Iris pigment epithelial cell (primary cell): ENCODE results near the gene PCCA.
A peak's percentile ranks its signal among the peaks of the same experiment; 100 is the strongest.
"Not testable (repeated sequence)": the region's sequence is repeated elsewhere in the genome, so short reads cannot be mapped to it uniquely, and the experiment has no call there.

ENCODE experiments used
- DNase-seq: peaks from one replicate; pipeline ENCODE4 v3.0.0-alpha.2; 2011; ENCODE audit warnings: low read depth

The PCCA gene

DNA sequence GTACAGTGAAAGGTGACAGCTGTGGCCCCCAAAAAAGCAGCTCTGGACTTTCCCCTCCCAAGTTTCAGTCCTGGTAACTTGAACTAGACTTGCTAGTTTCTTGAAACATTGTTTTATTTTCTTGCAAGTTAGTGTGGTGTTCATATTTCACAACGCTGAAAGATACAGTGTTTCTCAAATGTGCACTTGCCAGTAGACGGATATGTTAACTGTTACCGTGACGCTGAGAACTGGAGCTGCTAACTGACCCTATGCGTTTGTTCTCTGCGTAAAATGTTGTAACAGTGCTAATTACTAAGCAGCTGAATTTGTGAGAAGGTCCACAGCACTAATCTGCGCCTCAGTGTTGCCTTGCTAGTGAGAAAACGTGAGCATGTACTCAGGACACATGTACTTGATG lies 420.1 kb downstream of the PCCA start:
- DNase-seq, result no peak

DNA sequence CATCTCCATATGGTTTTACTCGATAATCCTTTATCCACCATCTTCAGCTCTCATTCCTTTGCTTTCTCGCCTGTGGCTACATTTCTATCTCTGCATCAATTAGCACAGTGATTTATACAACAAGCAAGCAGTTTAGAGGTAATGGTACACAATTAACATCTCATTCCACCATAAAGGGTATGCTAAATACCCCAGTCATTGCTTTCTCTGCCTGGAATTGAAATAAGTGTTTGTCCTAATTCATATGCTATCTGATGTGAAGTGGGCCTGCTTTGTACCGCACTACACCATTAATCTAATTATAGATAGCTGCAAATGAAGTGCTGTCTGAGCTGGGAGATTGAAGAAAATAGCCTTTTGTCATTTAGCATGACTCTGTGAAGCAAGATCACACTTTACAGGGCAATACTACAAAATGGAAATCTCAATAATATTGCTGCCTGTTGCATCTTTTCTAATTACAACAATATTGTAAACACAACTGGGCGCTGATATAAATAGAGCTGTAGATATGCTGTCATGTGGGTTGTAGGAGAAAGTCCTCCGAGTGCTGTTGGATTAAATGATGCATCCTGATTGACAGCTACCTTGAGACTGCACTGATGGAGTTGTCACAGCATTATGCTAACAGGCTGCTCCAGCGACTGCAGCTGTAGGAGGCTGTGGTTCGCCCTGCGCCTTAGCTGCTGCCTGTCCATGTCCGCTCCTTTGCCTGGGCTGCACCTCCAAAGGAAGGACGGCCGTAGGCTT lies 421.5 kb downstream of the PCCA start:
- no peak for DNase-seq

DNA sequence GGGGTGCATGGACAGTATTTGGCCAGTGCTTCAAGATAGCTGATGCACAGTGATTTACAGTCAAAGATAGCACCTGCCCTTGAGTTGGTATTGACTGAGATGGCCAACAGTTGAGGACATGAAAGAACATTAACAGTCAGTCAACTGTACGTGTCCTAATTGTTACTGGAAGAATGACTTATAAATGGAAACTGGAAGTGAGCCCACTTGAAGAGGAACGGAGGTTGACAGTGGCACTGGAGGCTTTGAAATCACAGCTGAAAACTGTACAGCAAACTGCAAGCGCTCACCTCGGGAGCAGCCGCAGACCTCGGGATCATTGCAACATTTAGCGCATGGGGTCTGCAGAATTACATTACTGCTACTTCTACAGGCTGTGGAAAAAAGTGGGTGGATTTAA lies 422.6 kb downstream of the PCCA start:
- DNase-seq, result no peak

DNA sequence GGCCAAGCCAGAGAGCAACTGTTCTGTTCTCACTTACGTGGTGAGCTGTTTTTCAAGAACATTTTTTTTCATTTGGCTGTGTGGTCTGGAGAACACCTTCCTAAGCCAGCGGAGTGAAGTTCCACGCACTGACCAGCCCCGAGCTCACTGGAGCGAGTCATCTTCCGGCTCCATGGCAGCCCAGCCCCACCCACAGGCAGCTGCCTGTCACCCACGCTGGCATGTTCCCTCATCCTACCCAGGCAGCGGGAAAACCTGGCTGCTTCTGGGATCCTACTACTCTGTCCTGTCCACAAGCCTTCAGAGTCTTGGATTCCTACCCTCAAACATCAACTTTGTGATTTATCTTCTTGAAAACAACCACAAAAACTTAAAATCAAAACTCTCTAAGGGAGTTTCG lies 423.5 kb downstream of the PCCA start:
- DNase-seq, result peak; percentile 68

DNA sequence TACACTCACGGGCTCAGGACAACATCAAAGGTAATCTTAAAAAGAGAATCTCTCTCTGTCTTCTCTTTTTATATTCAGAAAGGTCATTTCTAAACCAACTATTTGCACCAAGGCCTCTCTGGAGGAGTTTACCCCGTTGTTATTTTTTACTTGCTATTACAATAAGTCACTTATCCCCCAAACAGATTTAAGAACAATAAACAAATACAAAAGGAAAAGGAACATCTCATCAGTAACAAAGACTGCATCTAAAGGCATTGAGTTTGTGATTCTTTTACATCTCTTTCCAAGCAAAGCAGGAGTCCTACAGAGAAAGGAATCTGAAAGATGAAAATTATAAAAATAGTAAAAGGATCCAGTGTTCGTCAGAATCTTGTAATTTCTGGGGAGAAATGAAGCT lies 424.3 kb downstream of the PCCA start:
- no peak for DNase-seq

DNA sequence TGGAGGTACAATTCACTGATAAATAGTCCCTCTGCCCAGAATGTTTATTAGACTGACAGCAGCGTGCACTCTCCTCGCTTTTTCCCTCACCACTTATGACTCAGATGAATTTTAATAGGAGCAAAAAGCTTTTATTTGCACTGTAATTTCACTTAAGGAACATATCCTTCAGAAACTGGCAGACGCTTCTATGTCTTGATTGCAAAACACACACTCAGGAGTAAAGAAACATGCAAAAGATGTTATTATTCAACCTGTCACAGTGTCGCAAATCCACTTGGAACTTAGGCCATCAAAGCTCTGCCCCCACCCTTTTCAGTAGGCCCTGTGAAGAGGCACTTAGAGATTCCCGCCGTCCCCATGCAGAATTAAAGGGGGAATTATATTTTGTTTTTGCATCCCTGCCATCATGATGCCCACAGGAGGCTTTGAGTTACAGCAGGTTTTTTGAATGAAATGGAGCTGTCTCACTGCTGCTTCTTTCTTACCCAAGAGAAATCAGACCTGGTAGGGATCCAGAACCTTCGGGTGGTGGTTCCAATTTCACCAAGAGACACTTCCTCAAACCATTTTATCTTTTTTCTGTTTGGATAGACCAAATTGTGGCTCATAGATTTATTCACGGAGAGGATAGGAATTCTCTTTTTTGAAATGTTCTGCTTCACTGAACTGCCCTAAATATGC lies 425.2 kb downstream of the PCCA start:
- peak; percentile 48 for DNase-seq

DNA sequence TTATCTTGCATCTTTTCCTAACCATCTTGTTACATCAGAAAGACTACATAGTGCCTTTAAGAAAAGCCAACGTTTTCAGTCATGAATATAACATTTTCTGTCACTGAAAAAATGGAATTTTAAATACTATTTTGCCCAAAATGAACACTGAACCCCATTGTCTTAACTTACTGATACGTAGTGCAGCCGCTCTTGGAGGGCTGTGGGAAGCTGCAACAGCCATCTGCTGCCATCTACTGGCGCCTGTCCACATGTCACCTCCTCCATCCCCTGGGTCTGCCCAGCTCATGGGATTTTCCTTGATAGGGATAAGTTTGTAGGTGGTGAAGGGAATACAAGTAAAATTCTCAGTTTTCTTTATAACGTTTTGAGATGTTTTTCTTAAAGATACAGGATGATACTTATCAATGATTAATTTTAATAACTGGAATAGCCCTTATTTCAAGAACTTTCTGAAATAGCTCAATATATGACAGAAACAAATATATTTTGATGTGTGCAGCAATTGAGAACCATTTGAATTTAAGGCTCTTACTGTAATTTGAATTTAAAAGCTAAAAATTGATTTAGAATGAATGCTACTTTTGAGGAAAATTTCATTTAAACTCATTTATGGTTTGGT lies 426.0 kb downstream of the PCCA start:
- DNase-seq, result peak; percentile 73

DNA sequence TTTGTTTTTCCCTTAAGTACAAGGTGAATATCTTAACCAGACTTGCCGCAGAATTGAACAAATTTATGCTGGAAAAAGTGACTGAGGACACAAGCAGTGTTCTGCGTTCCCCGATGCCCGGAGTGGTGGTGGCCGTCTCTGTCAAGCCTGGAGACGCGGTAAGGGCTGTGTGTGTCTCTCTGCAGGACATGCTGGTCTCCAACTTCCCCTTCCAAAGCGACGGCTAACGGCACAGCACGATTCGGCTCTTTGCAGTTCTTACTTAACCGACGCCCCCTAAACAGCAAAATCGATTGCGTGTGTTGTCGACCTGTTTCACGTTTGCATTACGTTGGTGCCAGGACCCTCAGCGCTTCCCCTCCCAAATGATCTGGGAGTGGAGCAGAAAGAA lies 426.5 kb downstream of the PCCA start:
- DNase-seq, result no peak

DNA sequence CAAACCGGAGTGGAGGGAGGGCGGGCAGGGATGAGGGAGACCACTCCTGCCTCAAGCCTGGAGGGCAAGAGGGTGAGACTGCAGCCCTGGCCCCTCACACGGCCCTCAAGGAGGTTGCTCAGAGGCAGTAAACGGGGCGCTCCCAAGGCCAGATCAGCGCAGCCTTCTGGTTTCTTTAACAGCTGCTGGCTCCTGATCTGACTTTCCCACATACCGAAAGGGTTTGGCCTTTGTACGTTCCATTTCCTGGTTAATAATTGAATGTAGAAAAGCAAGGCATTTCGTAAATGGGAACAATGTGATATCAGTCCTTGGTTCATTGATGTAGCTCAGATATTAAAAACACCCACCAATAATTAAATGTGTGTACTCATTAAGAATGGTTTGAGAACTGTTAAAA lies 428.2 kb downstream of the PCCA start:
- no peak for DNase-seq

DNA sequence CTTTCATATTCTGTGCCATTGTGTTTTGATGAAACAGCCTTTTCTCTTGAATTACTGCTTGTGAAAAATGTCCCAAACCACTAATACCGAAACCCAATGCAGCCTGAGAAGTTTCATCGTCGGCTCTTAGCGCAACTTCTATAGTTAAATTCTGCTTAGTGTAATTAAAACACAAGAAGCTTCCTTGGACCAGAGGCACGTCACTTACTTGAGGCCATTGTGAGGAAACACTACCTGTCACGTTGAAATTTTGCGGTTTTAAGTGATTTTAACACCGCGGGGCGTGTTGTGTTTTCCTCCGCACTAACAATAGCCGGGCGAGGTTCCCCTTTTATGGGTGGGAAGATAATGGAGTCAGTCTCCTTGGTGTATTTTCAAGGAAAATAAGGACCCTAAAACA lies 428.8 kb downstream of the PCCA start:
- no peak for DNase-seq

DNA sequence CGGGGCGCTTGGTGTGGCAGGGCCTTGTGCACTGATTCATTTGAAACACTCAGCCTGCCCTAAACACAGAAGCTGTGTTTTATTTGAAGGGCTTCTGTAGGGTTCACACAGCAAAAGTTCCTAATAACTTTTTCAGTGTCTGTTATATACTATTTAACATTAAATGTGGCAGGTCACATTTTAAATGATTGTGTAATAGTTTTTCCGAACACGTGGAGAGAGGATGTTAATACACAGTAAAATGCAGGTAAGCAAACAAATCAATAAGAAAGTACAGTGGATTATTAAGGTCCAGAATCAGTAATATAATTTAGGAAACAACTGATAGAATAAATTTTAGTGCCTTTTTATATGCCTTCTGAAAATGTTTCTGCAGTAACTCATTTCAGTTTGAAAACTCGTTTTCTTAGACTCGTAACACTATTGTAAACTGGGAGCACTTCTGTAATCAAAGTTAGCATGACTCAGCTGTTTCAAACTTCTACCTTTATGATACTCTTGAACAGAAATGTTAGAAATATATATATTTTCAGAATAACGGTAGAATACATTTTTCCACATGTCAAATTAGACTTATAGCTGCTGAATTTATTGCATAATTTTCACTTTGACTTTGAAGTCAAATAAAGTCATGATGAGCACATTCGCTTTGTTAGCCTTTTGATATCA lies 429.6 kb downstream of the PCCA start:
- DNase-seq, result no peak

DNA sequence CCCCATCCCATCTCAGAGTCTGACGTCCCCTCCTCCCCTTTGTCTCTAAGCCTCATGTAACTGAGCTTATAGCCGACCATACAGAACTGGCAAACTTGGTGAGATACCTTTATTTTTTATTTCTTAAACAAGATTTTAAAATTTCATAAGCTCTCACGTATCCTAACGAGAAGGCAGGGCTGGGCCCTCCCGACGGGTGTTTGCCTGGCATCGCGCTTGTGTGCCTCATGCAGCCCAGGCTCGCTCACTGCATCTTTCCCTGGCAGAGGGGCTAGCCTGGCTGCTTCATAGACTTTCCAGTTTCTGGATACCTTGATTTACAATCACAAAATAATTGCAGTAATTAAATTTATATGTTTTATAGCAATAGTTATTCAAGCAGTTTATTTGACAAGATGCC lies 430.7 kb downstream of the PCCA start:
- DNase-seq, result no peak

DNA sequence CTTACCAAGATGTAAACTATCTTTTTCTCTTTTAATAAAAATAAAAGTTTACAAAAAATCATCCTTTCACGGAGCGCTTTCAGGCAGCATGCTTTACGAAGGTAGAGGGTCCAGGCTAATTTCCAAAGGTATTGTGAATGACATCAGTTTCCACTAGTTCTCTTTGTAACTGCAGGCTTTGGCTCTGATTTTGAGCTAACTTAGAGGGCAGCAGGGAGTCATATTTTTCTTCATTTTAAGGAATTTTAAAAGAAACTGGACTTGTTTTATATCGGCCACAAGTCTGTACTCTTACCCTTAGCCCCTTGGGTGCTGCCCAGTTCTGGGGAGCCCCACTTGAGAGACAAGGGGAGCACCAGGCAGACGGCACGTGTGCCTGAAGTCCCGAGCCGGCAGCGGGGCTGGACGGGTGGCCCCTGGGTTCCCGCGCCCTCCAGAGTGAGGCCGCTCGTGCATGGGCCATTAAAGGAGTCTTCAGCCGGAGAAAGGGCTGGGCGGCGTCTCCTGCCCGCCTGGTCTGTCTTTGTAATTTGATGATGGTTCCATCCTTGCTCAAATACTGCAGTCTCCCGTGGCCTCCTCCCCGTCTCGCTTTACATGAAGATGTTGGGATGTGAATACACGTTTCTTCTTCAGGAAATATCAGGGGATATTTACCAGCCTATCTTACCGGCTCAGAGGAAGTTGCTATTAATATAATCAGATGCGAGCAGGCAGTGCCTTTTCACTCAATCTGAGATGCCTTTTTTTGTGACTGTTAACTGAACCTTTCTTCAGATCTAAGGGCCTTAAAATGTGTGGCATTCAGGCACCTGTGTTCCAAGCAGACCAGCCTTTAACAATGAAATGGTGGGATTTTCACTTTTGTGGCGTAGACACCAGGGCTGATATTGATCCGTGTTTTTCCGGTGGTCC lies 432.3 kb downstream of the PCCA start:
- DNase-seq, result no peak

DNA sequence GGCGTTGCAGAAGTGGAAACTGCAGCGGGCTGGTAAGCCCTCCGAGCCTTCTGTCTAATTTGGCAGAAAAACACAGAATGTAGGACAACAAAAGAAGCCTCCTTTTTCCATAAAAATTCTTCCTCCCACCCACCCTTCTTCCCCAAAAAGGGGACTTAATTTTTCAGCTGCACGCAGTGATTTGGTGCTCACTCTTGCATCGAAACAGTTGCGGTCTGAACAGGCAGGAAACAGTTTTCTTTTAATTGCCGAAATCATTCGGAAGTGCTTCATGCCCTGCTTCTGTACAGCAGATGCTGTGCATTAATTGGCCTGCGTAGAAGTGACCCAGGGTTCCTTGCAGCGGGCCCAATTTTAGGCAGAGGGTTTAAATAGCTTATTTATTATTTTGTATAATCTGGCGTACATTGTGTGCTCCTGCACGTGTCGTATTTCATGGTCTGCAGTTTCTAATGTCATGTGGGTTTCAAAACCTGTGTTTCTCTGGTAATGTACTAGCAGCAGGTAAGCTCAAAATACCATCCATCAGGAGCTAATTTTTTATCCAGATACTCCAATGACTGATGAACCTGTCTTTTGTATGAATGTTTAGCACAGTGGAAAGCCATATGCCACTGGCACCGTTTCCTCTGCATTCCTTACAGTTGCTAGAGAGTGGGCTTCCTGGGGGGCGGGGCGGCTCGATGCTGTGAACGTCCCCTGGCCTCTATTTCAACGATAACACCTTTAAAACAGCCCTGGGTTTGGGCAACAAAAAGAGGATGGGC lies 433.1 kb downstream of the PCCA start:
- DNase-seq, result no peak

DNA sequence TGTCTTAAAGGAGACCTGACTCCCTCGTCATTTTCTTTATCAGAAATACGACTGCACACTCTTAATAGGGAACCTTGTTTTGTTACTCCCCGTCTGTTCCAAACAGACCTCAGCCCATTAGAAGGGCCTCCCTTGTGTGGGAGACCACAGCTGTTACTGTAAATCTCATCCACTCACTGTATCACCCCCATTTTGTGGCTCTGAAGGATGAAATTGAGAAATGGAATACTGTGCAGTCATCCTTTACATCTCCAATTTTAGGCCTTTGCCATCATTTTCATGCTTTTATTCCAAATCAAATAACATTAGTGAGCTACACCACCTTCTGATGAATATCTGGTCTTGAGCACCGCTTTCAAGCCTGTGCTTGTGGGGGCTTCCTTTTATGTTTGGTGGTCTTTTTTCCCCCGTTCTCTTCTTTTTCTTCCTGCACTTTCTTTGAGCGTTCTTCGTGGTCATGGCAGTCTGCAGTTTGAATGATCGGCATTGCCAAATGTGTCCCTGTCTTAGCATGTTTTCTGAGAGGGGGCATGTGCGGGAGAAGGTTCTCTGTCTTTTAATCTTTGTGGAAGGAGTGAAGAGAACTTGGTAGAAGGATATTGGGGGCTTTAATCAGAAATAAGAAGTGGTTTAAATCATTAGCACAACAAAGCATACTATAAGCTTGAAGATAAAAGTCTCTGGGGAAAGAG lies 433.9 kb downstream of the PCCA start:
- DNase-seq, result no peak

DNA sequence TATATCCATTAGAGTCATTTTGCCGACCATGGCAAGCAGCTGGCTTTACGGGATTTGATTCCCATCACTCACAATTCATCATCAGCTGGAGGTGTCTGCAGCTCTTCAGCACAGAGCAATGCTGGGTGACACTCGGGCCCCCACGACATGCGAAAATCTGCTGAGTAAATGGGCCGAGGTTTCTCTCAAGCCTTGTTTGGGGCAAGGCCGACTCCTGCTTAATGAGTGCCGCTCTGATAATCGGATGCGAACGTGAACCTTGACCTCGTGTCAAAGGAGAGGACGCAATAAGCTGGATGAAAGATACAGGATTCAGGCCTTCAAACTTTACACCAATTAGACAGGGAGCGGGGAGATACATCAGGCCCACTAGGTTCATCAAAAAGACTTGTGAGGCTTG lies 434.5 kb downstream of the PCCA start:
- no peak for DNase-seq

DNA sequence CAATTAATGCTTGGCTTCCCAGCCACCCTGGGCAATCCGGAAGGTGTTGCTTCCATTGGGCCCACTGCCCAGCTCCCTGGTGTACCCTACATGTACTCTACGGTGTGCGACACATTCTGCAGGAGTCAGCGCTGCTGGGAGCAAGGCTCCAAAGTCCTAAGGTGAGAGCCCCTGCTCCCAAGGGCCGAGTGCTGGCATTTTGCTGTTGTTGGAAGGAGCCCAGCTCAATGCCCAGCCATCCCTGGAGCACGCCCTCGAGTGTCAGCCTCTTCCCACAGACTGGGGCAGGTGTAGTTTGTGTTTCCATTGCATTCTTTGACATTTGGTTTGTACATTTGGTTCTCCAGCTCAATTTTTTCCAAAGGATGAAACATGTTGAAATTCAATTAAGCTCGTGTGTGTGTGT lies 435.1 kb downstream of the PCCA start:
- no peak for DNase-seq

DNA sequence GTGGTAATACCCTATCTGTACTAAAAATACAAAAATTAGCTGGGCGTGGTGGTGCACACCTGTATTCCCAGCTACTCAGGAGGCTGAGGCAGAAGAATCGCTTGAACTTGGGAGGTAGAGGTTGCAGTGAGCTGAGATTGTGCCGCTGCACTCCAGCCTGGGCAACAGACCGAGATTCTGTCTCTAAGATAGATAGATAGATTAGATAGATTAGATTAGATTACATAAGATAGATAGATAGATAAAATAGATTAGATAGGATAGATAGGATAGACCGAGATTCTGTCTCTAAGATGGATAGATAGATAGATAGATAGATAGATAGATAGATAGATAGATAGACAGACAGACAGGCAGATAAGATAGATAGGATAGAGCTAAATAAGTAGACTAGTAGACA lies 435.8 kb downstream of the PCCA start:
- DNase-seq, result not testable (repeated sequence)

DNA sequence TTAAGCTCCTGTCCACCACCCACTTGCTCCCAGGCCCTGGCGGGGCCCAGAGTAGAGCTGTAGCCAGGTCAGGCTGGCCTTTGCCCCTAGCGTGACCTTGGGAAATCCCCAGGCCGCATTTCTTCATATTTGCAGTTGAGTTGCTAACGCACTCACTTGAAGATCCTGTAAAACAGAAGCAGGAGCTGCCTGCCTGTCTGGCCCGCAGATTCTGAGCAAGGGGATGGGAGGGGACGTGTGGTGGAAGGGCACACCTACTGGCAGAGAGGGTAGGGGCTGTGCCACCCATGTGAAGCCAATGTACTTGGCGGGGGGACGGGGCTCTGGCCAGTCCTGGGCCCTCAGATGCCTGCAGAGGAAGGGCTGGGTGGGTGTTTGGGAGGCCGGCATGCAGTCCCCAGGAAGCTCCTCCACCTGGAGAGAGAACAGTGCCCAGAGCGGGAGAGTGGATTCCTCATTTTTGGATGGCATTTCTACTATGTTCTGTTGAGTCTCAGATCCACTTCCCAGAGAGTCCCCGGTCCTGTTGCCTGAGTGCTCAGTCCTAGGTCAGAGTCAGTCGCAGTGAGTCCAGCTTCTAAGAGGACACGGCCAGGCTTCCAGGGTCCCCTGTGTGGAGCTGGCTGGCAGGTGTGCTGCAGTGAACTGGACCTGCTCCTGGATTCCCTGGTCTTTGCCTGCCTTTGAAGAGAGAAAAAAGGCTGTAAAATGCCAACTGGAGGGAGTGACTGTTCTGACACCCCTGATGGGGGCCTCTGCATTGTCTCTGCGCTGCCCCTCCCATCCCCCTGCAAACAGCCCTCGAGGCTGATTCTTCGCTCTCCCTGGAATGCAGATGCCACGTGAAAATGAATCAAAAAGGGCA lies 436.8 kb downstream of the PCCA start:
- DNase-seq, result no peak
